K562 (cell line): Measurements from ENCODE around the gene SCARF2. TPM values are rescaled to one million over a fixed set of nuclear protein-coding genes. Genes with fewer than 3 reads are reported as not detected.

ENCODE experiments used
- CAMTA2 ChIP-seq: fragments of 250-450 bp; sonication (Bioruptor Pico); conservative IDR thresholded peaks from 2 replicates; pipeline ENCODE4 v1.5.1; 2022
- CTCF ChIP-seq, 3 experiments: IDR thresholded peaks in 2 of 3; conservative IDR thresholded peaks in 1 of 3; 2 replicates each; pipeline ENCODE4 v1.5.1; 2011 to 2012; ENCODE audit warnings: low read length in 3 of 3, mild to moderate bottlenecking in 3 of 3, control low read depth in 2 of 3, improper control_type of control experiment in 1 of 3, inconsistent platforms in 1 of 3, low read depth in 1 of 3, mixed read lengths in 1 of 3, moderate library complexity in 1 of 3; ENCODE audit not compliant: insufficient read depth in 2 of 3
- ESRRB ChIP-seq: fragments of 250-450 bp; sonication (Bioruptor Pico); IDR thresholded peaks from 2 replicates; pipeline ENCODE4 v1.5.0; 2020; ENCODE audit warnings: mild to moderate bottlenecking, moderate library complexity, borderline replicate concordance
- FOXP1 ChIP-seq: sonication (generic); formaldehyde crosslinking; IDR thresholded peaks from 2 replicates; pipeline ENCODE4 v1.8.0; 2022; ENCODE audit warnings: mild to moderate bottlenecking, missing genetic modification reagents
- GABPB2 ChIP-seq: fragments of 250-450 bp; sonication (Bioruptor Pico); conservative IDR thresholded peaks from 2 replicates; pipeline ENCODE4 v1.5.1; 2021; ENCODE audit warnings: mild to moderate bottlenecking
- HNRNPL ChIP-seq: fragments of 200-400 bp; formaldehyde crosslinking; IDR thresholded peaks from 2 replicates; pipeline ENCODE4 v1.6.1; 2017; ENCODE audit warnings: low read depth, mild to moderate bottlenecking, low read length
- ID3 ChIP-seq, 2 experiments: fragments of 250-450 bp in 1 of 2; fragments of 450-650 bp in 1 of 2; sonication (Bioruptor Pico) in 1 of 2; IDR thresholded peaks; 2 replicates each; pipeline versions ENCODE4 v1.6.1 to v1.8.0; 2016 to 2021; ENCODE audit warnings: mild to moderate bottlenecking in 2 of 2, moderate library complexity in 2 of 2, missing compliant biosample characterization in 1 of 2, missing genetic modification characterization in 1 of 2
- JUN ChIP-seq, 2 experiments: sonication (generic) in 1 of 2; formaldehyde crosslinking in 1 of 2; IDR thresholded peaks; 2 replicates each; pipeline versions ENCODE4 v1.6.1 to v1.8.0; 2012 to 2022; ENCODE audit warnings: borderline replicate concordance in 2 of 2, mild to moderate bottlenecking in 2 of 2, improper control_type of control experiment in 1 of 2, low read depth in 1 of 2, low read length in 1 of 2, missing genetic modification reagents in 1 of 2
- NFE2 ChIP-seq: IDR thresholded peaks from 2 replicates; pipeline ENCODE4 v1.6.1; 2014; ENCODE audit warnings: antibody characterized with exemption, low read depth
- OTX1 ChIP-seq: fragments of 450-650 bp; formaldehyde crosslinking; IDR thresholded peaks from 2 replicates; pipeline ENCODE4 v1.4.0; 2022; ENCODE audit warnings: mild to moderate bottlenecking
- PURB ChIP-seq: sonication (generic); formaldehyde crosslinking; IDR thresholded peaks from 2 replicates; pipeline ENCODE4 v1.9.0; 2021; ENCODE audit warnings: low read depth, mild to moderate bottlenecking, missing genetic modification reagents
- SETDB1 ChIP-seq: IDR thresholded peaks from one replicate; pipeline ENCODE4 v1.6.1; 2012; ENCODE audit warnings: low read length, control low read depth, inconsistent platforms
- STAG1 ChIP-seq: sonication (generic); formaldehyde crosslinking; IDR thresholded peaks from 2 replicates; pipeline ENCODE4 v1.5.0; 2020; ENCODE audit warnings: missing genetic modification reagents, borderline replicate concordance
- STAT5B ChIP-seq: fragments of 250-450 bp; sonication (Bioruptor Pico); IDR thresholded peaks from 2 replicates; pipeline ENCODE4 v1.8.0; 2021; ENCODE audit warnings: mild to moderate bottlenecking, inconsistent platforms
- TEAD1 ChIP-seq, 2 experiments: fragments of 450-650 bp in 1 of 2; sonication (generic) in 1 of 2; formaldehyde crosslinking; IDR thresholded peaks; 2 replicates each; pipeline versions ENCODE4 v1.4.0 to v1.8.0; 2020 to 2022; ENCODE audit warnings: mild to moderate bottlenecking in 2 of 2, missing genetic modification reagents in 1 of 2
- YY1 ChIP-seq, 3 experiments: IDR thresholded peaks; 2 replicates each; pipeline ENCODE4 v1.6.1; 2011; ENCODE audit warnings: low read length in 2 of 3, mild to moderate bottlenecking in 2 of 3, moderate library complexity in 2 of 3, borderline replicate concordance in 1 of 3, control low read depth in 1 of 3, low read depth in 1 of 3; ENCODE audit not compliant: insufficient read depth in 3 of 3, insufficient replicate concordance in 2 of 3, control insufficient read depth in 1 of 3, insufficient read length in 1 of 3; ENCODE audit errors: extremely low read depth in 1 of 3
- ZBTB33 ChIP-seq: sonication (generic); formaldehyde crosslinking; IDR thresholded peaks from 2 replicates; pipeline ENCODE4 v1.8.1; 2023; ENCODE audit warnings: mild to moderate bottlenecking, missing genetic modification reagents
- ZNF134 ChIP-seq: fragments of 250-450 bp; sonication (Bioruptor Pico); conservative IDR thresholded peaks from 2 replicates; pipeline ENCODE4 v1.4.0; 2020
- ZNF143 ChIP-seq: sonication (generic); formaldehyde crosslinking; IDR thresholded peaks from 2 replicates; pipeline ENCODE4 v1.9.0; 2022; ENCODE audit warnings: mild to moderate bottlenecking, missing genetic modification reagents
- ZNF263 ChIP-seq: sonication (generic); formaldehyde crosslinking; IDR thresholded peaks from 2 replicates; pipeline ENCODE4 v1.8.0; 2022; ENCODE audit warnings: mild to moderate bottlenecking, missing genetic modification reagents, borderline replicate concordance
- ZNF408 ChIP-seq: fragments of 250-450 bp; sonication (Bioruptor Pico); IDR thresholded peaks from 2 replicates; pipeline ENCODE4 v1.4.0; 2020; ENCODE audit warnings: low read depth, mild to moderate bottlenecking, moderate library complexity
- ZNF707 ChIP-seq: fragments of 250-450 bp; sonication (Bioruptor Pico); conservative IDR thresholded peaks from 2 replicates; pipeline ENCODE4 v1.8.0; 2022; ENCODE audit warnings: inconsistent platforms, mild to moderate bottlenecking, moderate library complexity
- polyA plus RNA-seq, 8 experiments: library from polyadenylated mRNA; depleted of rRNA in 4 of 8; stranded (reverse) in 5 of 8; unstranded in 3 of 8; fragments of >200 nt; fragmentation: Nextera tagmentation in 2 of 8; fragmentation: Illumina TruSeq in 1 of 8; extraction: Ambion mirVana in 2 of 8; extraction: Trizol in 1 of 8; gene quantifications; 2 replicates each; pipeline versions ENCODE4 v1.2.1 to v1.2.3, GENCODE V29; 2011 to 2014; ENCODE audit warnings: inconsistent platforms in 1 of 8, missing spikeins in 1 of 8
- total RNA-seq, 7 experiments: library from RNA; depleted of rRNA in 6 of 7; stranded (reverse); fragments of >200 nt in 6 of 7; fragmentation: Illumina TruSeq in 2 of 7; extraction: Trizol in 2 of 7; gene quantifications; 2 replicates each; pipeline versions ENCODE4 v1.2.1 to v1.2.3, GENCODE V29; 2011 to 2021; ENCODE audit warnings: low replicate concordance in 1 of 7

The SCARF2 gene
- total and polyA plus RNA-seq, 9 of the 15 experiments (the other 6 are each of a cell fraction or from before 2014, with no cell fraction given), result 0.06 to 0.32 (median 0.21) TPM; not detected in 5

- TF ChIP-seq NFE2, result no peak
- peak; percentile 53; the same call in 1 of the 2 replicates for TF ChIP-seq ZNF143 (CRISPR knock-in tag)
- TF ChIP-seq GABPB2, result no peak; the same call in 1 of the 2 replicates
- no peak for TF ChIP-seq JUN (IDR thresholded peaks at IDR 0.05; ENCODE audit: borderline replicate concordance, low read depth, low read length)
- 0 out of 2 replicates have a peak, but pooled peaks have one; percentile 28 for TF ChIP-seq JUN (CRISPR knock-in tag; IDR thresholded peaks at IDR 0.05; ENCODE audit: borderline replicate concordance)
- no peak for TF ChIP-seq ID3 (CRISPR knock-in tag; IDR thresholded peaks at IDR 0.05)
- TF ChIP-seq ID3 (tag; IDR thresholded peaks at IDR 0.05), result no peak
- no peak for TF ChIP-seq SETDB1
- 0 out of 2 replicates have a peak, but pooled peaks have one; percentile 32 for TF ChIP-seq FOXP1 (CRISPR knock-in tag)
- peak; percentile 29; the same call in 1 of the 2 replicates for TF ChIP-seq STAG1 (CRISPR knock-in tag)
- 0 out of 2 replicates have a peak, but pooled peaks have one; percentile 18 for TF ChIP-seq CAMTA2 (CRISPR knock-in tag)
- TF ChIP-seq ZNF707, result no peak
- TF ChIP-seq OTX1 (CRISPR knock-in tag), result no peak
- TF ChIP-seq STAT5B (CRISPR knock-in tag), result no peak
- no peak for TF ChIP-seq ZNF134 (CRISPR knock-in tag)
- TF ChIP-seq PURB (CRISPR knock-in tag), result no peak
- peak; percentile 62 to 77 (median 63) for TF ChIP-seq CTCF (IDR thresholded peaks at IDR 0.05 in 2 of 3, conservative IDR thresholded peaks at IDR 0.05 in 1 of 3; ENCODE audit: insufficient read depth in 2 of 3, low read depth in 1 of 3, low read length in 3 of 3)
- TF ChIP-seq HNRNPL, result peak; percentile 59; the same call in 1 of the 2 replicates
- TF ChIP-seq ZNF263, result peak; percentile 18; the same call in 1 of the 2 replicates
- TF ChIP-seq ZNF408 (CRISPR knock-in tag), result no peak
- TF ChIP-seq ZBTB33 (CRISPR knock-in tag), result no peak
- 0 out of 2 replicates have a peak, but pooled peaks have one; percentile 32 for TF ChIP-seq ESRRB (CRISPR knock-in tag)
- TF ChIP-seq TEAD1 (CRISPR knock-in tag; IDR thresholded peaks at IDR 0.05), result peak in 1 of 2 experiments; percentile 54; a peak in 1 of 4 replicates
- TF ChIP-seq YY1 (IDR thresholded peaks at IDR 0.05; ENCODE audit: borderline replicate concordance in 1 of 3, control insufficient read depth in 1 of 3, extremely low read depth in 1 of 3, insufficient read depth in 3 of 3, insufficient read length in 1 of 3, insufficient replicate concordance in 2 of 3, low read depth in 1 of 3, low read length in 2 of 3), result no peak
Measured at GRCh38 chr22:20438678-20439492, 1.3 kb upstream of the SCARF2 start (continued).
